HL-60 (cell line): Measurements from ENCODE around the gene CCNYL1.
"Not testable (repeated sequence)": the region's sequence is repeated elsewhere in the genome, so short reads cannot be mapped to it uniquely, and the experiment has no call there.

ENCODE experiments used
- DNase-seq, 2 experiments: peaks; one replicate each; pipeline ENCODE4 v3.0.0-alpha.2; 2010 to 2020; ENCODE audit warnings: low read depth in 1 of 2, low spot score in 1 of 2
- H3K27ac ChIP-seq: fragments of 250-450 bp; sonication (Bioruptor Pico); replicated peaks from 2 replicates; pipeline ENCODE4 v1.5.1; 2020; ENCODE audit warnings: mild to moderate bottlenecking, moderate library complexity
- H3K27me3 ChIP-seq: fragments of 250-450 bp; sonication (Bioruptor Pico); 2 replicates; pipeline ENCODE4 v1.5.1; 2021; ENCODE audit warnings: mild to moderate bottlenecking, moderate library complexity; ENCODE audit not compliant: insufficient read depth, poor library complexity, severe bottlenecking
- H3K4me3 ChIP-seq: replicated peaks from 2 replicates; pipeline ENCODE4 v1.5.1; 2011; ENCODE audit warnings: mild to moderate bottlenecking, control low read depth, low read length; ENCODE audit not compliant: insufficient read depth
- GABPA ChIP-seq: IDR thresholded peaks from 2 replicates; pipeline ENCODE4 v1.6.1; 2012; ENCODE audit warnings: low read depth
- POLR2AphosphoS5 ChIP-seq: IDR thresholded peaks from 2 replicates; pipeline ENCODE4 v1.6.1; 2012; ENCODE audit warnings: low read depth
- SPI1 ChIP-seq: IDR thresholded peaks from 2 replicates; pipeline ENCODE4 v1.6.1; 2012; ENCODE audit warnings: low read depth, mild to moderate bottlenecking, borderline replicate concordance
- TF ChIP-seq, protein P1 (sequence below): IDR thresholded peaks from 2 replicates; pipeline ENCODE4 v1.6.1; 2012; ENCODE audit warnings: low read depth; ENCODE audit not compliant: insufficient replicate concordance
- TF ChIP-seq, protein P2 (sequence below): IDR thresholded peaks from one replicate; pipeline ENCODE4 v1.5.1; 2011; ENCODE audit warnings: low read length, control low read depth, inconsistent platforms; ENCODE audit not compliant: insufficient read depth

CCNYL1 gene

DNA sequence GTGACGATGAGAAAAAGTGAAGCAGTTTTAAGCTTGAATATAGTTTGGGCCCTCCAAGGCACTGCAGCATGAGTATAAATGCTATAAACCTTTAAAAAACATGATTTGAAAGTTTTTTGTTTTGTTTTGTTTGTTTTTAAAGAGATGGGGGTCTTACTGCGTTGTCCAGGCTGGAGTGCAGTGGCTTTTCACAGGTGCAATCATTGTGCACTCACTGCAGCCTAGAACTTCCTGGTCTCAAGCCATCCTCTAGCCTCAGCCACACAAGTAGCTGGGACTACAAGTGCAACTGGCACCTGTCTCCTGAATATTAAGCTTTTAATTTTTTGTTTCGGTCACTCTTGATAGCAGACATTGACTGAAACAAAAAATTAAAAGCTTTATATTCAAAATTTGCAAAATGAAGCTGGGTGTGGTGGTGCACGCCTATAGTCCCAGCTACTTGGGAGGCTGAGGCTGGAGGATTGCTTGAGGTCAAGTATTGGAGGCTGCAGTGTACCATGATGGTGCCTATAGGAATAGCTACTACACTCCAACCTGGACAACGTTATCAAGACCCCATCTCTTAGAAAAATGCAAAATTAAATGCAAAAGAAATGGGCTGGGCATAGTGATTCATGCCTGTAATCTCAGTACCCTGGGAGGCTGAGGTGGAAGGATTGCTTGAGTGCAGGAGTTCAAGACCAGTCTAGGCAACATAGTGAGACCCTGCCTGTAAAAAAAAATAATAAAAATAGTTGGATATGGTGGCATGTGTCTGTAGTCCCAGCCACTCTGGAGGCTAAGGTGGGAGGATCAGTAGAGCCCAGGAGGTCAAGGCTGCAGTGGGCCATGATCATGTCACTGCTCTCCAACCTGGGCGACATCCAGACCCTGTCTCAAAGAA, 43.3 kb downstream of the CCNYL1 start:
- DNase-seq: no peak
- TF ChIP-seq SPI1 (no peak), POLR2AphosphoS5 (no peak)
- TF ChIP-seq, protein P1, sequence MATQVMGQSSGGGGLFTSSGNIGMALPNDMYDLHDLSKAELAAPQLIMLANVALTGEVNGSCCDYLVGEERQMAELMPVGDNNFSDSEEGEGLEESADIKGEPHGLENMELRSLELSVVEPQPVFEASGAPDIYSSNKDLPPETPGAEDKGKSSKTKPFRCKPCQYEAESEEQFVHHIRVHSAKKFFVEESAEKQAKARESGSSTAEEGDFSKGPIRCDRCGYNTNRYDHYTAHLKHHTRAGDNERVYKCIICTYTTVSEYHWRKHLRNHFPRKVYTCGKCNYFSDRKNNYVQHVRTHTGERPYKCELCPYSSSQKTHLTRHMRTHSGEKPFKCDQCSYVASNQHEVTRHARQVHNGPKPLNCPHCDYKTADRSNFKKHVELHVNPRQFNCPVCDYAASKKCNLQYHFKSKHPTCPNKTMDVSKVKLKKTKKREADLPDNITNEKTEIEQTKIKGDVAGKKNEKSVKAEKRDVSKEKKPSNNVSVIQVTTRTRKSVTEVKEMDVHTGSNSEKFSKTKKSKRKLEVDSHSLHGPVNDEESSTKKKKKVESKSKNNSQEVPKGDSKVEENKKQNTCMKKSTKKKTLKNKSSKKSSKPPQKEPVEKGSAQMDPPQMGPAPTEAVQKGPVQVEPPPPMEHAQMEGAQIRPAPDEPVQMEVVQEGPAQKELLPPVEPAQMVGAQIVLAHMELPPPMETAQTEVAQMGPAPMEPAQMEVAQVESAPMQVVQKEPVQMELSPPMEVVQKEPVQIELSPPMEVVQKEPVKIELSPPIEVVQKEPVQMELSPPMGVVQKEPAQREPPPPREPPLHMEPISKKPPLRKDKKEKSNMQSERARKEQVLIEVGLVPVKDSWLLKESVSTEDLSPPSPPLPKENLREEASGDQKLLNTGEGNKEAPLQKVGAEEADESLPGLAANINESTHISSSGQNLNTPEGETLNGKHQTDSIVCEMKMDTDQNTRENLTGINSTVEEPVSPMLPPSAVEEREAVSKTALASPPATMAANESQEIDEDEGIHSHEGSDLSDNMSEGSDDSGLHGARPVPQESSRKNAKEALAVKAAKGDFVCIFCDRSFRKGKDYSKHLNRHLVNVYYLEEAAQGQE: no peak
- Histone ChIP-seq H3K27ac (no peak overlapping the region), H3K27me3 (no peaks in the 10 kb centered on the region), H3K4me3 (no peak overlapping the region)

DNA sequence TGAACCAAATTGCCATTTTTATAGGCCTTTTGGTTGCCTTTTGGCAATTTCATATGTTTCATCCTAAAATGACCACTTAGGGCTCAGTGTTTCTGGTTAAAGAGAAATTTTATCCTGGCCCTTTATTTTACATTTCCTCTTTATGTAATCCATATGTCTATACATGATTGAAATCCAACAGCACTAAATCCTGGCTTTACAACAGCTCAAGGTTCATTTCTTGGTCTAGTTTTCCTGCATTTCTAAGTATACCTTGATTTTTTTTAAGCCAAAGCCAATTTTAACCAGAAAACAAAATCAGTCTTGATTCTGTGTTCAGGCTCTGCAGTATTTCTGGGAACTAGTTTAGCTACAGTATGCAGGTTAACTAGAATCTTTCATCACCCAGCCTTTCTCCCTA, 46.6 kb downstream of the CCNYL1 start:
- Histone ChIP-seq H3K27me3 (no peaks in the 10 kb centered on the region), H3K4me3 (no peak overlapping the region), H3K27ac (no peak overlapping the region)
- DNase-seq: no peak
- TF ChIP-seq POLR2AphosphoS5: no peak
- TF ChIP-seq, protein P2, sequence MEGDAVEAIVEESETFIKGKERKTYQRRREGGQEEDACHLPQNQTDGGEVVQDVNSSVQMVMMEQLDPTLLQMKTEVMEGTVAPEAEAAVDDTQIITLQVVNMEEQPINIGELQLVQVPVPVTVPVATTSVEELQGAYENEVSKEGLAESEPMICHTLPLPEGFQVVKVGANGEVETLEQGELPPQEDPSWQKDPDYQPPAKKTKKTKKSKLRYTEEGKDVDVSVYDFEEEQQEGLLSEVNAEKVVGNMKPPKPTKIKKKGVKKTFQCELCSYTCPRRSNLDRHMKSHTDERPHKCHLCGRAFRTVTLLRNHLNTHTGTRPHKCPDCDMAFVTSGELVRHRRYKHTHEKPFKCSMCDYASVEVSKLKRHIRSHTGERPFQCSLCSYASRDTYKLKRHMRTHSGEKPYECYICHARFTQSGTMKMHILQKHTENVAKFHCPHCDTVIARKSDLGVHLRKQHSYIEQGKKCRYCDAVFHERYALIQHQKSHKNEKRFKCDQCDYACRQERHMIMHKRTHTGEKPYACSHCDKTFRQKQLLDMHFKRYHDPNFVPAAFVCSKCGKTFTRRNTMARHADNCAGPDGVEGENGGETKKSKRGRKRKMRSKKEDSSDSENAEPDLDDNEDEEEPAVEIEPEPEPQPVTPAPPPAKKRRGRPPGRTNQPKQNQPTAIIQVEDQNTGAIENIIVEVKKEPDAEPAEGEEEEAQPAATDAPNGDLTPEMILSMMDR: no peak
- TF ChIP-seq GABPA: no peak
- TF ChIP-seq, protein P1: no peak
- TF ChIP-seq SPI1: no peak

DNA sequence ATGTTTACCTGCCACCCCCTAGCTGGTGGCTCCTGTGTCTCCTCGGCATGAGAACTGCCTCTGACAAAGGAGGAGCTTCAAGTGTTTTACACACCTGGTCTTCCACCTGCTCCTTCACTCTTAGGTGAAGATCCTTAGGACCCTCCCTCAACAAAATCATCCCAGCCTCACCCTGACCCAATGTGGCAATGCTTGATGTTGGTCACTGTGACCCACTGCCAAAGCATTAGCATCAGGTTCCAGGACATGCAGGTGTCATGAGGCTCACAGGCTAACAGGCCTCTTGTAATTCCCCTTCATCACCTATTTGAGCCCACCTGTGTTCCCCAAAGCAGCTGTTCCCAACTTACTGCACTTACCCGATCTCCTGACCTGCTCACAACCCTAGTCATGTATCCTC, 48.5 kb downstream of the CCNYL1 start:
- no peak overlapping the region for H3K4me3 ChIP-seq
- TF ChIP-seq GABPA: no peak
- TF ChIP-seq, protein P1: no peak
- no peak for TF ChIP-seq POLR2AphosphoS5
- no peak for TF ChIP-seq SPI1
- no peak overlapping the region for H3K27ac ChIP-seq
- no peak for DNase-seq
- H3K27me3 ChIP-seq: no peaks in the 10 kb centered on the region

DNA sequence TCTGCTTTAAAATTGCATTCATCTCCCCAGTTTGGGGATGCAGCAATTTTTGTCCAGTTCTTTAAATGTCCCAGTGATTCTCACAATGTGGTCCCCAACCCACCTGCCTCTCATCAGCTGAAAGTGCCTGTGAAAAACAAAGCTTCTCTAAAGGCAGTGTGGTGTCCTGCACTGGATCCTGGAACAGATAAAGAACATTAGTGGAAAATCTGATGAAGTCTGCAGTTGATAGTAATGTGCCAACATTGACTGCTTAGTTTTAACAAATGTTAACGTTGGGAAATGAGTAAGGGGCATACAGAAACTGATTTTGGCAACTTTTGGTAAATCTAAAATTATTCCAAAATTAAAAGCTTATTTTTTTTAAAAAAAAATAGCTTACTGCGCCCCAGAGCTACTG, 49.0 kb downstream of the CCNYL1 start:
- TF ChIP-seq SPI1: no peak
- TF ChIP-seq, protein P1: no peak
- no peak for TF ChIP-seq POLR2AphosphoS5
- no peak for TF ChIP-seq GABPA
- TF ChIP-seq, protein P2: no peak
- Histone ChIP-seq H3K27me3 (no peaks in the 10 kb centered on the region), H3K4me3 (no peak overlapping the region), H3K27ac (no peak overlapping the region)
- no peak for DNase-seq

DNA sequence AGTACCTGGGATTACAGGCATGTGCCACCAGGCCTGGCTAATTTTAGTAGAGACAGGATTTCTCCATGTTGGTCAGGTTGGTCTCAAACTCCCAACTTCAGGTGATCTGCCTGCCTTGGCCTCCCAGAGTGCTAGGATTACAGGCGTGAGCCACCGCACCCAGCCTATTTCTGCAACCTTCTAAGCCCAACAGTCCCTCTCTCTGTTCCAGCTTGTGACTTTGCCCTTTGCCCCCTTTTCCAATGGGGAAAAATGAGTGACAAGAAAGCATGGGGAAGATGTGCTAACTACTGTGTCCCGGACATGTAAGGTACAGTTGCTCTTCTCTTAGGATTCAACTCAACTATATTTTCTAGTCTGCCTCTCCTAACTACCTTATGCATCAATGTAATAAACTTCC, 50.0 kb downstream of the CCNYL1 start:
- H3K27ac ChIP-seq, H3K4me3 ChIP-seq, H3K27me3 ChIP-seq, DNase-seq: not testable (repeated sequence)
